Parathyroid adenoma (tissue), 2 donors: ENCODE results near the gene DNAJA4.

Source experiments
- H2AFZ ChIP-seq: fragments of 300-600 bp; sonication (generic); one replicate; pipeline ENCODE4 v1.7.0; 2017; ENCODE audit warnings: antibody characterized with exemption, mild to moderate bottlenecking
- H3K27ac ChIP-seq: fragments of 300-600 bp; sonication (generic); one replicate; pipeline ENCODE4 v1.7.0; 2017
- H3K27me3 ChIP-seq: fragments of 300-600 bp; sonication (generic); one replicate; pipeline ENCODE4 v1.7.0; 2017; ENCODE audit warnings: low read length; ENCODE audit not compliant: control insufficient read depth, insufficient read depth
- H3K36me3 ChIP-seq: fragments of 300-600 bp; sonication (generic); one replicate; pipeline ENCODE4 v1.7.0; 2017; ENCODE audit warnings: low read length; ENCODE audit not compliant: control insufficient read depth, insufficient read depth
- H3K4me1 ChIP-seq: fragments of 300-600 bp; sonication (generic); one replicate; pipeline ENCODE4 v1.7.0; 2017; ENCODE audit warnings: control low read depth
- H3K4me2 ChIP-seq: fragments of 300-600 bp; sonication (generic); one replicate; pipeline ENCODE4 v1.7.0; 2017; ENCODE audit warnings: low read length
- H3K4me3 ChIP-seq: fragments of 300-600 bp; sonication (generic); one replicate; pipeline ENCODE4 v1.7.0; 2017; ENCODE audit warnings: low read depth, low read length
- H3K79me2 ChIP-seq: fragments of 300-600 bp; sonication (generic); one replicate; pipeline ENCODE4 v1.7.0; 2017; ENCODE audit warnings: control low read depth
- H3K9ac ChIP-seq: fragments of 300-600 bp; sonication (generic); one replicate; pipeline ENCODE4 v1.7.0; 2017; ENCODE audit warnings: mild to moderate bottlenecking
- H3K9me3 ChIP-seq: fragments of 300-600 bp; sonication (generic); one replicate; pipeline ENCODE4 v1.7.0; 2017; ENCODE audit warnings: low read length; ENCODE audit not compliant: control insufficient read depth
- CTCF ChIP-seq: fragments of 300-600 bp; sonication (generic); IDR thresholded peaks from one replicate; pipeline ENCODE4 v1.7.0; 2017; ENCODE audit warnings: antibody characterized with exemption, mild to moderate bottlenecking
- donor health status: primary hyperparathyroidism.

DNAJA4 gene

GRCh38 chr15:78325092-78325843 is 60.9 kb downstream of the DNAJA4 start:
- Histone ChIP-seq H3K27me3 (no peaks in the 10 kb centered on the region), H3K79me2 (no peaks in the 10 kb centered on the region), H3K27ac (no peak overlapping the region), H3K9ac (no peak overlapping the region), H3K4me3 (no peak overlapping the region), H3K36me3 (no peaks in the 10 kb centered on the region), H3K9me3 (no peaks in the 10 kb centered on the region), H3K4me2 (no peak overlapping the region), H3K4me1 (no peaks in the 10 kb centered on the region), H2AFZ (no peak overlapping the region)
- no peak for TF ChIP-seq CTCF

- Histone ChIP-seq H3K79me2 (no peaks in the 10 kb centered on the region), H2AFZ (no peak overlapping the region), H3K4me1 (no peaks in the 10 kb centered on the region), H3K4me3 (no peak overlapping the region), H3K27ac (no peak overlapping the region), H3K4me2 (no peak overlapping the region), H3K27me3 (no peaks in the 10 kb centered on the region), H3K9ac (no peak overlapping the region), H3K9me3 (no peaks in the 10 kb centered on the region), H3K36me3 (no peaks in the 10 kb centered on the region)
- no peak for TF ChIP-seq CTCF
Measured at GRCh38 chr15:78327466-78327865, 63.1 kb downstream of the DNAJA4 start.

- Histone ChIP-seq H3K4me3 (no peak overlapping the region), H3K36me3 (no peaks in the 10 kb centered on the region), H3K79me2 (no peaks in the 10 kb centered on the region), H3K27me3 (no peaks in the 10 kb centered on the region), H3K9me3 (no peaks in the 10 kb centered on the region), H3K4me2 (no peak overlapping the region), H3K27ac (no peak overlapping the region), H2AFZ (no peak overlapping the region), H3K9ac (no peak overlapping the region), H3K4me1 (no peaks in the 10 kb centered on the region)
- TF ChIP-seq CTCF = no peak
Measured at GRCh38 chr15:78329625-78330024, 65.3 kb downstream of the DNAJA4 start.
